Body of pancreas (tissue), 4 donors: ENCODE data around the gene KIF26A.

Experiments
- POLR2A ChIP-seq, 3 donors: fragments of 450-650 bp; IDR thresholded peaks; one replicate each; pipeline ENCODE4 v1.6.1; 2016; ENCODE audit warnings: antibody characterized with exemption in 3 of 3, mild to moderate bottlenecking in 2 of 3
- TF ChIP-seq, protein P1 (sequence below), 7 experiments: fragments of 450-650 bp in 4 of 7; fragments of 200-600 bp in 3 of 7; sonication (generic) in 3 of 7; IDR thresholded peaks; one replicate each; pipeline ENCODE4 v1.5.1; 2016 to 2019; ENCODE audit warnings: antibody characterized with exemption in 7 of 7

DNA sequence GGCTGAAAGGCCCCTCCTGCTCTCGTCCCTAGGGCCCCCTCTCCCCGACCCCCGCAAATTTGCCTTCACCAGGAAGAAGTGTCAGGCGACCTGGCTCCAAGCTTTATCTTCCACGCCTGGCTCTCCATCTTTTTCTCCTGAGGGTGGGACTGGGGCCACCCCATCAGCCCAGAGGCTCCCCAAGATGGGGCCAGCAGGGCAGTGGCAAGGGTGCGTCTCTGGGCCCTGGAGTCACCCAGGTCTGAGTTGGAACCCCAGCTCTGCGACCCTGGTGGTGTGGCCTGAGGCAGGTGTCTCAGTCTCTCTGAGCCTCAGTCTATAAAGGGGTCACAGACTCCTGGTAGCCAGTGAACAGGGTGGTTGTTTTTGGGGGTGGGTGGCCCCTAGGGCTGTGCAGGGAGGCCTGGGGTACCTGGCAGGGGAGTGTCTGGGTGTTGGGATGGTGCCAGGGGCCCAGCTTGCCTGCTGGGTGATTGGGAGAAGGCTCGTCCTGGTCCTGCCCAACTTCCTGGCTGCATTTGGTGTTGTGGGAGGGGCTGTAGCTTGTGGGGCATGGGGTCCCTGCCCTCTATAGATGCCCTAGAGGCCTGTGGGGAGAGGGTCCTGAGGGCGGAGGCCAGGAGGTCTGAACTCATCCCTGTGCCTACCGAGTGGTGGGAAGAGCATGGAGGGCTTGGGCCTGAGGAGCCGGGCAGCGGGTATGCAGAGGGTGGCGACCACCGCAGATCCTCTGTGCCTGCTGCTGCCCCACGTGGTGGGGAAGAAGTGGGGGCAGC lies 7.6 kb downstream of the KIF26A start:
- TF ChIP-seq, protein P1, sequence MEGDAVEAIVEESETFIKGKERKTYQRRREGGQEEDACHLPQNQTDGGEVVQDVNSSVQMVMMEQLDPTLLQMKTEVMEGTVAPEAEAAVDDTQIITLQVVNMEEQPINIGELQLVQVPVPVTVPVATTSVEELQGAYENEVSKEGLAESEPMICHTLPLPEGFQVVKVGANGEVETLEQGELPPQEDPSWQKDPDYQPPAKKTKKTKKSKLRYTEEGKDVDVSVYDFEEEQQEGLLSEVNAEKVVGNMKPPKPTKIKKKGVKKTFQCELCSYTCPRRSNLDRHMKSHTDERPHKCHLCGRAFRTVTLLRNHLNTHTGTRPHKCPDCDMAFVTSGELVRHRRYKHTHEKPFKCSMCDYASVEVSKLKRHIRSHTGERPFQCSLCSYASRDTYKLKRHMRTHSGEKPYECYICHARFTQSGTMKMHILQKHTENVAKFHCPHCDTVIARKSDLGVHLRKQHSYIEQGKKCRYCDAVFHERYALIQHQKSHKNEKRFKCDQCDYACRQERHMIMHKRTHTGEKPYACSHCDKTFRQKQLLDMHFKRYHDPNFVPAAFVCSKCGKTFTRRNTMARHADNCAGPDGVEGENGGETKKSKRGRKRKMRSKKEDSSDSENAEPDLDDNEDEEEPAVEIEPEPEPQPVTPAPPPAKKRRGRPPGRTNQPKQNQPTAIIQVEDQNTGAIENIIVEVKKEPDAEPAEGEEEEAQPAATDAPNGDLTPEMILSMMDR (IDR thresholded peaks at IDR 0.05) = no peak
- no peak for TF ChIP-seq POLR2A (IDR thresholded peaks at IDR 0.05)
